Measurements from ENCODE around the gene EPHB1.

DNA sequence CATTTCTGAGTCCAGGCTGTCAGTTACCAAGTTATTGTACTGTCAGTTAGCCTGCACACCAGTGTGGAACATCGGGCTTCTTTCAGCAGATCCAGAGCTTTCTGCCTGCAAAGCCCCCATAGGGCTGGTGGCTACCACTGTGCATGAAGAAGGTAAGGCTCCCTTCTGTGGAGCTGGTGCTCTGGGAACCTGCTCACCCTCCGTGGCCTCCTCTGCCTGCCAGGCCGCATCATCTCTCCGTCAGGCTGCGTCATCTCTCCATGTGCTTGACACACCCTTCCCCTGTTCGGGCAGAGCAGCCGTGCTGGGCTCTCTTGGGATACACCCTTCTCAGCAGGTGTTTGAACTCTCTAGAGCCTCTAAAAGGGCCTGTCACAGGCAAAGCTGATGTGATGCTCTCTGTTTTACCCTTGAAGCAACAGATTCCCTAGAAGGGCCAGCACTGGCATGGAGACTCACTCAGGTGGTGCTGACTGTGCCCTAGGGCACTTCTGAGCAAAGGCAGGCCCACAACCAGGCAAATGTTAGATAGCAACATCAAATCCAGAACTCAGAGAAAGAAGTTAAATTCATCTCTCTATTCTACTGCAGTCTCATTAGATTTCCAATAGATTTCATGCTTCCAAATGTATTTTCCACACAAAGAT is 261.1 kb downstream of the EPHB1 start:
- TF ChIP-seq, protein P1, sequence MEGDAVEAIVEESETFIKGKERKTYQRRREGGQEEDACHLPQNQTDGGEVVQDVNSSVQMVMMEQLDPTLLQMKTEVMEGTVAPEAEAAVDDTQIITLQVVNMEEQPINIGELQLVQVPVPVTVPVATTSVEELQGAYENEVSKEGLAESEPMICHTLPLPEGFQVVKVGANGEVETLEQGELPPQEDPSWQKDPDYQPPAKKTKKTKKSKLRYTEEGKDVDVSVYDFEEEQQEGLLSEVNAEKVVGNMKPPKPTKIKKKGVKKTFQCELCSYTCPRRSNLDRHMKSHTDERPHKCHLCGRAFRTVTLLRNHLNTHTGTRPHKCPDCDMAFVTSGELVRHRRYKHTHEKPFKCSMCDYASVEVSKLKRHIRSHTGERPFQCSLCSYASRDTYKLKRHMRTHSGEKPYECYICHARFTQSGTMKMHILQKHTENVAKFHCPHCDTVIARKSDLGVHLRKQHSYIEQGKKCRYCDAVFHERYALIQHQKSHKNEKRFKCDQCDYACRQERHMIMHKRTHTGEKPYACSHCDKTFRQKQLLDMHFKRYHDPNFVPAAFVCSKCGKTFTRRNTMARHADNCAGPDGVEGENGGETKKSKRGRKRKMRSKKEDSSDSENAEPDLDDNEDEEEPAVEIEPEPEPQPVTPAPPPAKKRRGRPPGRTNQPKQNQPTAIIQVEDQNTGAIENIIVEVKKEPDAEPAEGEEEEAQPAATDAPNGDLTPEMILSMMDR (IDR thresholded peaks at IDR 0.05; ENCODE audit: low read depth, low read length, missing input control): no peak
- TF ChIP-seq SP1 (IDR thresholded peaks at IDR 0.05) (no peak), JUND (IDR thresholded peaks at IDR 0.05) (no peak), FOXA2 (IDR thresholded peaks at IDR 0.05) (no peak), RAD21 (IDR thresholded peaks at IDR 0.05) (no peak), YY1 (IDR thresholded peaks at IDR 0.05) (no peak), TAF1 (conservative IDR thresholded peaks at IDR 0.05) (no peak)
- TF ChIP-seq, protein P2, sequence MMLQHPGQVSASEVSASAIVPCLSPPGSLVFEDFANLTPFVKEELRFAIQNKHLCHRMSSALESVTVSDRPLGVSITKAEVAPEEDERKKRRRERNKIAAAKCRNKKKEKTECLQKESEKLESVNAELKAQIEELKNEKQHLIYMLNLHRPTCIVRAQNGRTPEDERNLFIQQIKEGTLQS (IDR thresholded peaks at IDR 0.05): no peak
- TF ChIP-seq, protein P3, sequence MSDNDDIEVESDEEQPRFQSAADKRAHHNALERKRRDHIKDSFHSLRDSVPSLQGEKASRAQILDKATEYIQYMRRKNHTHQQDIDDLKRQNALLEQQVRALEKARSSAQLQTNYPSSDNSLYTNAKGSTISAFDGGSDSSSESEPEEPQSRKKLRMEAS (IDR thresholded peaks at IDR 0.05): no peak
